ENCODE results near the gene LRRFIP2.

DNA sequence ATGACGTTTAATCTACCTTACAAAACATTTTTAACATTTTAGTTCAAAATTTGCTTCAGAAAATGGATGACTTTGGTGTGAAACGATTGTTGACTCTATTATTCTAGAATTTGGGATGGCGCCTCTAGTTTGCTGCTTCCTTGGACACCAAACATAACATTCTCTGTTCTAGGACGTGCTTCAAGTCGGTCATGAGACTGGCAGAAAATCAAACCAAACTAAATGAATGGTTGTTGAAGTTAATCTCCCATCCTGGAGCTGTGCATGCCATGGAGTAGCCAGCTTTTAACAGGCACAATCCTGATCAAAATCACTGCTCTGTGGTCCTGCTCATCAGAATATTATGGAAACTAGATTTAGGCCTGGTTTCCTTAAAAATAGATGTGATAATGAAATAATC lies 9.6 kb upstream of the LRRFIP2 start:
- no peak for TF ChIP-seq POLR2A (IDR thresholded peaks at IDR 0.05)
- TF ChIP-seq, protein P1, sequence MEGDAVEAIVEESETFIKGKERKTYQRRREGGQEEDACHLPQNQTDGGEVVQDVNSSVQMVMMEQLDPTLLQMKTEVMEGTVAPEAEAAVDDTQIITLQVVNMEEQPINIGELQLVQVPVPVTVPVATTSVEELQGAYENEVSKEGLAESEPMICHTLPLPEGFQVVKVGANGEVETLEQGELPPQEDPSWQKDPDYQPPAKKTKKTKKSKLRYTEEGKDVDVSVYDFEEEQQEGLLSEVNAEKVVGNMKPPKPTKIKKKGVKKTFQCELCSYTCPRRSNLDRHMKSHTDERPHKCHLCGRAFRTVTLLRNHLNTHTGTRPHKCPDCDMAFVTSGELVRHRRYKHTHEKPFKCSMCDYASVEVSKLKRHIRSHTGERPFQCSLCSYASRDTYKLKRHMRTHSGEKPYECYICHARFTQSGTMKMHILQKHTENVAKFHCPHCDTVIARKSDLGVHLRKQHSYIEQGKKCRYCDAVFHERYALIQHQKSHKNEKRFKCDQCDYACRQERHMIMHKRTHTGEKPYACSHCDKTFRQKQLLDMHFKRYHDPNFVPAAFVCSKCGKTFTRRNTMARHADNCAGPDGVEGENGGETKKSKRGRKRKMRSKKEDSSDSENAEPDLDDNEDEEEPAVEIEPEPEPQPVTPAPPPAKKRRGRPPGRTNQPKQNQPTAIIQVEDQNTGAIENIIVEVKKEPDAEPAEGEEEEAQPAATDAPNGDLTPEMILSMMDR (IDR thresholded peaks at IDR 0.05), result no peak
- TF ChIP-seq EP300 (IDR thresholded peaks at IDR 0.05), result no peak

Data from upper lobe of left lung (tissue), 4 donors.